G401 (cell line): Measurements from ENCODE around the gene MRPS18A. TPM values are rescaled to one million over a fixed set of nuclear protein-coding genes. Genes with fewer than 3 reads are reported as not detected.
"Not testable (repeated sequence)": the region's sequence is repeated elsewhere in the genome, so short reads cannot be mapped to it uniquely, and the experiment has no call there.

Experiments
- DNase-seq: peaks from one replicate; pipeline ENCODE4 v3.0.0-alpha.2; 2015; ENCODE audit warnings: low spot score
- in situ Hi-C: cut with HindIII; loops from 2 replicates; pipeline ENCODE4 v1.10.0; 2016; ENCODE audit warnings: low sequenced_read_pairs, mixed read lengths
- total RNA-seq: library from RNA; depleted of rRNA; stranded (reverse); fragments of >200 nt; shearing (Covaris generic); gene quantifications from 2 replicates; pipeline ENCODE4 v1.2.3, GENCODE V29; 2014

Gene MRPS18A
- total RNA-seq, 1 experiment from 2014 or later: 70.5 TPM

- in situ Hi-C loops: no loop called here
- no peak for DNase-seq
Observed at GRCh38 chr6:43657221-43657802, 30.3 kb downstream of the MRPS18A start.

GRCh38 chr6:43652822-43653221 is 34.8 kb downstream of the MRPS18A start:
- in situ Hi-C loops, DNase-seq: not testable (repeated sequence)

GRCh38 chr6:43648248-43648647 is 39.3 kb downstream of the MRPS18A start:
- no peak for DNase-seq
- in situ Hi-C loops: no loop called here

- in situ Hi-C loops: no loop called here
- no peak for DNase-seq
Observed at GRCh38 chr6:43647613-43648012, 40.0 kb downstream of the MRPS18A start.

GRCh38 chr6:43645613-43645964 is 42.0 kb downstream of the MRPS18A start:
- DNase-seq: no peak
- in situ Hi-C loops: no loop called here

GRCh38 chr6:43644940-43645612 is 42.5 kb downstream of the MRPS18A start, which contains the start of gene RSPH9:
TSS of gene RSPH9 (plus strand) at chr6:43645036. CDS start at chr6:43645099, 63 bp downstream.
- in situ Hi-C loops: no loop called here
- DNase-seq: peak; percentile 65

GRCh38 chr6:43639984-43640800 is 47.4 kb downstream of the MRPS18A start:
- DNase-seq: no peak
- in situ Hi-C loops: no loop called here

- in situ Hi-C loops: no loop called here
Observed at GRCh38 chr6:43636308-43636659, 51.3 kb downstream of the MRPS18A start.

GRCh38 chr6:43635387-43636307 is 51.9 kb downstream of the MRPS18A start, which contains the start of gene MAD2L1BP:
TSS of gene MAD2L1BP (plus strand) at chr6:43635840. CDS start at chr6:43635876, 36 bp downstream.
- in situ Hi-C loops: no loop called here
- DNase-seq: peak; percentile 86

More at GRCh38 chr6:43636308-43636659, 51.3 kb downstream of the MRPS18A start:
- no peak for DNase-seq

- in situ Hi-C loops: no loop called here
- peak; percentile 50 for DNase-seq
Observed at GRCh38 chr6:43634702-43635303, 52.8 kb downstream of the MRPS18A start.

GRCh38 chr6:43633002-43633401 is 54.6 kb downstream of the MRPS18A start:
- DNase-seq, in situ Hi-C loops: not testable (repeated sequence)

- peak; percentile 38 for DNase-seq
- in situ Hi-C loops: no loop called here
Observed at GRCh38 chr6:43630980-43631619, 56.5 kb downstream of the MRPS18A start.

- in situ Hi-C loops: no loop called here
- DNase-seq: peak; percentile 99
Observed at GRCh38 chr6:43629505-43630300, 57.9 kb downstream of the MRPS18A start.

GRCh38 chr6:43629104-43629504 is 58.5 kb downstream of the MRPS18A start, which contains the start of gene GTPBP2:
TSS of gene GTPBP2 (minus strand) at chr6:43629264. CDS start at chr6:43629162, 102 bp downstream.
- DNase-seq: peak; percentile 99
- in situ Hi-C loops: no loop called here

GRCh38 chr6:43628393-43629103 is 59.0 kb downstream of the MRPS18A start:
- DNase-seq: peak; percentile 41
- in situ Hi-C loops: no loop called here

GRCh38 chr6:43627008-43627825 is 60.4 kb downstream of the MRPS18A start:
- in situ Hi-C loops: no loop called here
- peak; percentile 75 for DNase-seq
